Type B pancreatic cell (in vitro differentiated cells): Measurements from ENCODE around the gene CSN1S1. TPM values are rescaled to one million over a fixed set of nuclear protein-coding genes. Genes with fewer than 3 reads are reported as not detected.

Source experiments
- DNase-seq: peaks from one replicate; pipeline ENCODE4 v3.0.0; 2021; ENCODE audit warnings: mixed read lengths; ENCODE audit not compliant: unreplicated experiment; ENCODE audit errors: extremely low spot score
- H3K27ac Mint-ChIP-seq: 2 replicates; pipeline ENCODE4 v1.8.0; 2021; ENCODE audit warnings: mild to moderate bottlenecking, mixed read lengths
- H3K27me3 Mint-ChIP-seq: 2 replicates; pipeline ENCODE4 v1.8.0; 2021; ENCODE audit warnings: mixed read lengths
- H3K36me3 Mint-ChIP-seq: 2 replicates; pipeline ENCODE4 v1.8.0; 2021; ENCODE audit warnings: mixed read lengths
- H3K4me1 Mint-ChIP-seq: one replicate; pipeline ENCODE4 v1.8.0; 2021; ENCODE audit warnings: mixed read lengths; ENCODE audit not compliant: unreplicated experiment
- H3K4me3 Mint-ChIP-seq: 2 replicates; pipeline ENCODE4 v1.8.0; 2021; ENCODE audit warnings: mild to moderate bottlenecking, mixed read lengths
- H3K9me3 Mint-ChIP-seq: 2 replicates; pipeline ENCODE4 v1.8.0; 2021; ENCODE audit warnings: mixed read lengths
- CTCF ChIP-seq: fragments of 200-600 bp; sonication (generic); conservative IDR thresholded peaks from 2 replicates; pipeline ENCODE4 v1.5.0; 2021; ENCODE audit warnings: antibody characterized with exemption, mild to moderate bottlenecking
- total RNA-seq: library from RNA; stranded (reverse); gene quantifications from 2 replicates; pipeline ENCODE4 v1.2.1, GENCODE V29; 2021; ENCODE audit warnings: low replicate concordance

The CSN1S1 gene
- total RNA-seq, 1 donor from 2014 or later = not detected

- no peaks in the 10 kb centered on the region for H3K27me3 Mint-ChIP-seq
- H3K4me3 Mint-ChIP-seq = no peak overlapping the region
- no peak for DNase-seq
- H3K4me1 Mint-ChIP-seq = no peaks in the 10 kb centered on the region
- H3K36me3 Mint-ChIP-seq = no peaks in the 10 kb centered on the region
- no peak for TF ChIP-seq CTCF
- H3K27ac Mint-ChIP-seq = no peak overlapping the region
- no peaks in the 10 kb centered on the region for H3K9me3 Mint-ChIP-seq
Observed at GRCh38 chr4:69991016-69991415, 60.1 kb downstream of the CSN1S1 start.

GRCh38 chr4:69994782-69995181 is 63.9 kb downstream of the CSN1S1 start:
- Mint-ChIP-seq H3K36me3 (no peaks in the 10 kb centered on the region), H3K9me3 (no peaks in the 10 kb centered on the region), H3K27ac (no peak overlapping the region), H3K4me3 (no peak overlapping the region), H3K27me3 (no peaks in the 10 kb centered on the region), H3K4me1 (no peaks in the 10 kb centered on the region)
- no peak for TF ChIP-seq CTCF
- DNase-seq = no peak

GRCh38 chr4:69995526-69996016 is 64.7 kb downstream of the CSN1S1 start, which contains the start of gene STATH:
STATH (plus strand) TSS chr4:69995966; CDS start chr4:69998438, 2,472 bp downstream.
- no peak for DNase-seq
- H3K27me3 Mint-ChIP-seq = no peaks in the 10 kb centered on the region
- H3K27ac Mint-ChIP-seq = no peak within 1 kb of the TSS
- no peaks in the 10 kb centered on the region for H3K9me3 Mint-ChIP-seq
- no peaks in the 10 kb centered on the region for H3K36me3 Mint-ChIP-seq
- H3K4me3 Mint-ChIP-seq = no peak within 1 kb of the TSS
- H3K4me1 Mint-ChIP-seq = no peaks in the 10 kb centered on the region
- TF ChIP-seq CTCF = no peak

Other genes starting within 250 kb of the CSN1S1 start
- 2.5 and 4.4 TPM in 2 replicates for gene SULT1B1, start 170.4 kb upstream of the CSN1S1 start, total RNA-seq
- gene SULT1E1, start 70.9 kb upstream of the CSN1S1 start, total RNA-seq = 64.9 and 80.7 TPM in 2 replicates
- gene CSN2, start 34.7 kb downstream of the CSN1S1 start, total RNA-seq = not detected in 2 replicates
- 0.90 TPM in 1 of 2 replicates, not detected in the other for gene STATH, start 64.9 kb downstream of the CSN1S1 start, total RNA-seq
- gene HTN3, start 97.4 kb downstream of the CSN1S1 start, total RNA-seq = not detected in 2 replicates
- gene HTN1, start 119.4 kb downstream of the CSN1S1 start, total RNA-seq = not detected in 2 replicates
- 0.17 TPM in 1 of 2 replicates, not detected in the other for gene PRR27, start 223.2 kb downstream of the CSN1S1 start, total RNA-seq